ENCODE measurements around the gene GLI3. TPM values are rescaled to one million over a fixed set of nuclear protein-coding genes. Genes with fewer than 3 reads are reported as not detected.

The GLI3 gene
- total RNA-seq, 6 experiments from 2014 or later: 0.12 to 0.95 (median 0.21) TPM

DNA sequence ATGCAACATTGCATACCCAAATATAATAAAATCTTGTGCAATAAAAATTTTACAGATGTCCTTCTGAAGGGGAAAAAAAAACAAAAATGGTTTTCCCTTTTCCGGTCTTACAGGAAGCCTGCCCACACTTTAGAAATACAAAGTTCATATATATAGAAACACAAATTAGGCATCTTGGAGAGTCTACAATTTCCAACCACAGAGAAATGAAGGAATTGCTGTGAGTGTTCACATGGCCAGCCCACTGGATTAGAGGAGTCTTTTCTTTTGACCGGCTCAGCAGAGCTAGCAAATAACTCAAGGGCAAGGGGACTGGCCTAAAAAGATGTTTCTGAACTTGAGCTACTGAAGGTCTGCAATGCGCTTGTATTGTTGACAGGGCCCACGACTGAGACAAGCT lies 92.4 kb downstream of the GLI3 start:
- DNase-seq (no peak), ATAC-seq (no peak)
- no peaks in the 10 kb centered on the region for H3K4me1 ChIP-seq
- H3K27ac ChIP-seq: no peak overlapping the region
- TF ChIP-seq, protein P1, sequence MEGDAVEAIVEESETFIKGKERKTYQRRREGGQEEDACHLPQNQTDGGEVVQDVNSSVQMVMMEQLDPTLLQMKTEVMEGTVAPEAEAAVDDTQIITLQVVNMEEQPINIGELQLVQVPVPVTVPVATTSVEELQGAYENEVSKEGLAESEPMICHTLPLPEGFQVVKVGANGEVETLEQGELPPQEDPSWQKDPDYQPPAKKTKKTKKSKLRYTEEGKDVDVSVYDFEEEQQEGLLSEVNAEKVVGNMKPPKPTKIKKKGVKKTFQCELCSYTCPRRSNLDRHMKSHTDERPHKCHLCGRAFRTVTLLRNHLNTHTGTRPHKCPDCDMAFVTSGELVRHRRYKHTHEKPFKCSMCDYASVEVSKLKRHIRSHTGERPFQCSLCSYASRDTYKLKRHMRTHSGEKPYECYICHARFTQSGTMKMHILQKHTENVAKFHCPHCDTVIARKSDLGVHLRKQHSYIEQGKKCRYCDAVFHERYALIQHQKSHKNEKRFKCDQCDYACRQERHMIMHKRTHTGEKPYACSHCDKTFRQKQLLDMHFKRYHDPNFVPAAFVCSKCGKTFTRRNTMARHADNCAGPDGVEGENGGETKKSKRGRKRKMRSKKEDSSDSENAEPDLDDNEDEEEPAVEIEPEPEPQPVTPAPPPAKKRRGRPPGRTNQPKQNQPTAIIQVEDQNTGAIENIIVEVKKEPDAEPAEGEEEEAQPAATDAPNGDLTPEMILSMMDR (IDR thresholded peaks at IDR 0.05): no peak
- TF ChIP-seq POLR2A (IDR thresholded peaks at IDR 0.05): no peak
- H3K9me3 ChIP-seq: no peaks in the 10 kb centered on the region
- H3K36me3 ChIP-seq: no peaks in the 10 kb centered on the region
- H3K4me3 ChIP-seq: no peak overlapping the region
- no peaks in the 10 kb centered on the region for H3K27me3 ChIP-seq
- WGBS (ENCODE audit: insufficient coverage, low coverage, low lambda C conversion rate, missing lambda C conversion rate): 49% methylated on average over 4 of the region's 4 CpGs
- intact Hi-C loops (cut with DNase I): no loop called here

DNA sequence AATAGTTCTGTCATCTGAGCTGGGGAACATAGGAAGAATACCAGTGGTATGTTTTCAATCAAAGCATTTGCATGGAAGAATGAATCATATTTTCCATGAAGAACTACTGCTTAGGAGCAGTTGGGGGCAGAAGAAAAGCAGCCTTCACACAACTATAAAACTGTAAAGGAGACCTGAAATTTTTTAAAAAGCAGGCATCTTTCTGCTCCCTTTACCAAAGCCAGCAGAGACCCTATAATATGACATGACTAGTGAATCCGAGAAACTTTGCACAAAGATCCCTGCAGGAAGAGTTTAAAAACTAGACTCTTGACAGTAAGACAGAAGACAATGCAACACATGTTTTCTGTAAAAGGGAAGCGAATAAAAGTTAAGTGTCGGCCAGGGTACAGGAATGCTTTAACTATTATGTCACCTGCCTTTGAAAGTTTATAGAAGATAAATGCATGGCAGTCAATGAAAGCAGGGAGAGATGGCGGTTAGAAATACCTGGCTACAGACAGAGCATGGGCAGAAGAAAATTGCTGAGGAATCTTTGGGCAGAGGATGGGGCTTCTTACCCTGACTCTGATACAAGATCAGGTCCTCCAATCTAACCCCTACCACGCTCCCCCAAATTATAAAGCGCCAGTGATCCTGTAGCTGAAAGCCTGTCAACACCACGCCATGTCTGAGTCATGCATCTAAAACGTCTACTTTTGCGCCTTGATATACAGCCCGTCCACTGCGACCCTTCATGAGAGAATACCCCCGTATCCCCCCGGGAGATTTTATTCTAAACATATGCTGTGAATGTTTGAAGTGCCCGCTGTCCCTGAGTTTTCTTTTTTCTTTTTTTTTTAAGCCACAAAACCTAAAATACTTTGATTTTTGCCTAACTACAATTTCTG lies 93.1 kb downstream of the GLI3 start:
- no peak overlapping the region for H3K4me3 ChIP-seq
- DNase-seq (no peak), ATAC-seq (no peak)
- 62% methylated on average over 14 of the region's 14 CpGs for WGBS (ENCODE audit: insufficient coverage, low coverage, low lambda C conversion rate, missing lambda C conversion rate)
- H3K27me3 ChIP-seq: no peaks in the 10 kb centered on the region
- no peaks in the 10 kb centered on the region for H3K9me3 ChIP-seq
- no peak overlapping the region for H3K27ac ChIP-seq
- H3K4me1 ChIP-seq: no peaks in the 10 kb centered on the region
- no peak for TF ChIP-seq POLR2A (IDR thresholded peaks at IDR 0.05)
- TF ChIP-seq, protein P1 (IDR thresholded peaks at IDR 0.05): no peak
- intact Hi-C loops (cut with DNase I): no loop called here
- no peaks in the 10 kb centered on the region for H3K36me3 ChIP-seq

DNA sequence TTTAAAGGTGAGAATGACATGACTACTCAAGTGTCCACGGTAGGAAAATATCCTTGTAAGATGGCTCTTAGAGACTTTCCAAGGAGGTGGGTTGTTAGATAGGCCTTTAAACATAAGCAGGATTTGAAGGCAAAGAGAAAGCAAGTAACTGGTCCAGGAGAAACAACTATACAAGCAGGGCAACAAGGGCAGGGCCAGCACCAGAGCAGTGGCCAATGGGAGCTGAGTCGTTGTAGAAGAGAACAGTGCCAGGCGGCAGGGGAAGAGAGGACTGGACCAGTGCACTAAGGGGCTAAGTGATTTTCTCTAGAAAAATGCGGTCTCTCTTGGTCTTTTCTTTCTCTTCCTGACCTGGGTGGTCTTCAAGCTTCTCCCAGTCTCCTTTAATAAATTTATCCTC lies 94.9 kb downstream of the GLI3 start:
- ATAC-seq (no peak), DNase-seq (no peak)
- H3K27me3 ChIP-seq: no peaks in the 10 kb centered on the region
- TF ChIP-seq POLR2A (IDR thresholded peaks at IDR 0.05): no peak
- TF ChIP-seq, protein P1 (IDR thresholded peaks at IDR 0.05): no peak
- no peak overlapping the region for H3K4me3 ChIP-seq
- H3K9me3 ChIP-seq: no peaks in the 10 kb centered on the region
- H3K27ac ChIP-seq: no peak overlapping the region
- intact Hi-C loops (cut with DNase I): no loop called here
- H3K4me1 ChIP-seq: no peaks in the 10 kb centered on the region
- H3K36me3 ChIP-seq: no peaks in the 10 kb centered on the region
- 69% methylated on average over 2 of the region's 4 CpGs for WGBS (ENCODE audit: insufficient coverage, low coverage, low lambda C conversion rate, missing lambda C conversion rate)

DNA sequence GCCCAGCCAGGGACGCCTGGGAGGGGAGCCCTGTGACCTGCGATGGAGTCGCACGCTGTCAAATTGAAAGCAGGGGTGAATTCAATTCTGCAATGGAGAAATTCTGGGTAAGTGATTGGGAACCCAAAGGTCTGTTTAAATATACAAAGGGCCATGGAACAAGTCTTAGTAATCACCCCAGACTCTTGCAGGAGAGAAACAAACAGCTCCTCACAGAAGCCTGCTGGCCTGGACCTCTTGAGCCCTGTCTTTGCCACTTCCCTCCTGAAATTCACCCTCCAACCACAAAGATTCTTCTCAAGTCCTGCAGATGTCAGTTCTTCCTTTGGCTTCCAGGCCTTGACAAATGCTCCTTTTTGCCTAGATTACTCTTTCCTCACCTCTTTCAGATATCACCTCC lies 97.3 kb downstream of the GLI3 start:
- no peak for TF ChIP-seq POLR2A (IDR thresholded peaks at IDR 0.05)
- TF ChIP-seq, protein P1 (IDR thresholded peaks at IDR 0.05): no peak
- H3K4me1 ChIP-seq: no peaks in the 10 kb centered on the region
- no peaks in the 10 kb centered on the region for H3K36me3 ChIP-seq
- intact Hi-C loops (cut with DNase I): no loop called here
- no peak for DNase-seq
- H3K27ac ChIP-seq: no peak overlapping the region
- no peaks in the 10 kb centered on the region for H3K9me3 ChIP-seq
- 82% methylated on average over 4 of the region's 4 CpGs for WGBS (ENCODE audit: insufficient coverage, low coverage, low lambda C conversion rate, missing lambda C conversion rate)
- H3K4me3 ChIP-seq: no peak overlapping the region
- no peaks in the 10 kb centered on the region for H3K27me3 ChIP-seq
- ATAC-seq: no peak
